Endothelial cell of umbilical vein (primary cell): Measurements from ENCODE around the gene SRGAP1. TPM values are rescaled to one million over a fixed set of nuclear protein-coding genes. Genes with fewer than 3 reads are reported as not detected.

ENCODE experiments used
- BruUV-seq: library from RNA; stranded (reverse); fragments of 400-500 nt; replicated peaks from 2 replicates; lab custom pipeline; 2021; lab: Mats Ljungman, UMichigan
- CTCF ChIA-PET: fragments of 300-600, 350-600 bp; sonication (Branson Sonifier 250); formaldehyde crosslinking; loops from one replicate; lab custom pipeline; 2021; ENCODE audit warnings: antibody characterized with exemption, inconsistent platforms; lab: Charles Lee
- POLR2A ChIA-PET: fragments of 300-600, 350-600 bp; sonication (Branson Sonifier 250); formaldehyde crosslinking; loops from one replicate; lab custom pipeline; 2021; ENCODE audit warnings: antibody characterized with exemption, inconsistent platforms; lab: Charles Lee
- DNase-seq: peaks from one replicate; pipeline ENCODE4 v3.0.0-alpha.2; 2011; ENCODE audit warnings: low read depth, low spot score
- FAIRE-seq: peaks from 2 replicates; lab custom pipeline; 2011; peaks lifted over from hg19 to GRCh38; lab: Jason Lieb, UNC
- H2AFZ ChIP-seq: 2 replicates; pipeline ENCODE4 v1.6.0; 2012; ENCODE audit warnings: low read depth, low read length, control low read depth, inconsistent platforms
- H3K27ac ChIP-seq: 2 replicates; pipeline ENCODE4 v1.5.1; 2011; ENCODE audit warnings: low read depth, mild to moderate bottlenecking, control low read depth, low read length, moderate library complexity; ENCODE audit not compliant: insufficient read depth
- H3K27me3 ChIP-seq, 2 experiments: 2 replicates each; pipeline versions ENCODE4 v1.6.0 to v1.6.1; 2011; ENCODE audit warnings: low read length in 2 of 2, mixed read lengths in 1 of 2; ENCODE audit not compliant: control insufficient read depth in 2 of 2, insufficient read depth in 2 of 2
- H3K36me3 ChIP-seq, 2 experiments: 2 replicates in 1 of 2; 3 replicates in 1 of 2; pipeline ENCODE4 v1.5.1; 2011; ENCODE audit warnings: low read length in 2 of 2, mild to moderate bottlenecking in 1 of 2, moderate library complexity in 1 of 2; ENCODE audit not compliant: control insufficient read depth in 2 of 2, insufficient read depth in 2 of 2; ENCODE audit errors: extremely low read depth in 1 of 2
- H3K4me1 ChIP-seq: 3 replicates; pipeline ENCODE4 v1.5.1; 2011; ENCODE audit warnings: mild to moderate bottlenecking, low read length; ENCODE audit not compliant: control insufficient read depth, insufficient read depth; ENCODE audit errors: extremely low read depth
- H3K4me2 ChIP-seq: 2 replicates; pipeline ENCODE4 v1.6.1; 2011; ENCODE audit warnings: low read length, control low read depth, mixed read lengths; ENCODE audit not compliant: insufficient read depth
- H3K4me3 ChIP-seq, 3 experiments: fragments of 200-600 bp in 1 of 3; sonication (generic), shearing (Covaris generic) in 1 of 3; replicated peaks in 1 of 3; 2 replicates each; pipeline ENCODE4 v1.5.1; 2011 to 2016; ENCODE audit warnings: control low read depth in 3 of 3, low read length in 3 of 3, mild to moderate bottlenecking in 2 of 3, inconsistent platforms in 1 of 3, low read depth in 1 of 3, moderate library complexity in 1 of 3; ENCODE audit not compliant: insufficient read depth in 1 of 3
- H3K79me2 ChIP-seq: 2 replicates; pipeline ENCODE4 v1.6.0; 2012; ENCODE audit warnings: low read length, inconsistent platforms; ENCODE audit not compliant: control insufficient read depth, insufficient read depth
- H3K9ac ChIP-seq: replicated peaks from 2 replicates; pipeline ENCODE3; 2011; ENCODE audit warnings: low read length, control low read depth; ENCODE audit not compliant: insufficient read depth; ENCODE audit errors: extremely low read depth
- H3K9me1 ChIP-seq: replicated peaks from 3 replicates; pipeline ENCODE4 v1.6.0; 2011; ENCODE audit warnings: mild to moderate bottlenecking, low read length; ENCODE audit not compliant: control insufficient read depth, insufficient read depth; ENCODE audit errors: extremely low read depth
- H3K9me3 ChIP-seq: replicated peaks from 2 replicates; pipeline ENCODE4 v1.5.1; 2012; ENCODE audit warnings: low read length, inconsistent platforms; ENCODE audit not compliant: control insufficient read depth, insufficient read depth
- H4K20me1 ChIP-seq: replicated peaks from 2 replicates; pipeline ENCODE3; 2011; ENCODE audit warnings: mild to moderate bottlenecking, low read length; ENCODE audit not compliant: control insufficient read depth, insufficient read depth; ENCODE audit errors: extremely low read depth
- CTCF ChIP-seq, 2 donors: IDR thresholded peaks; 1 replicate in 1 of 2; 2 replicates in 1 of 2; pipeline ENCODE4 v1.5.1; 2011; ENCODE audit warnings: low read length in 2 of 2, mild to moderate bottlenecking in 2 of 2, moderate library complexity in 2 of 2, control low read depth in 1 of 2, inconsistent platforms in 1 of 2, low read depth in 1 of 2; ENCODE audit not compliant: insufficient read depth in 1 of 2; ENCODE audit errors: extremely low read depth in 1 of 2
- EZH2 ChIP-seq: IDR thresholded peaks from 2 replicates; pipeline ENCODE4 v1.6.1; 2012; ENCODE audit warnings: borderline replicate concordance, low read depth, mild to moderate bottlenecking, moderate library complexity, low read length, inconsistent platforms; ENCODE audit not compliant: severe bottlenecking
- FOS ChIP-seq: IDR thresholded peaks from 2 replicates; pipeline ENCODE4 v1.6.1; 2011; ENCODE audit warnings: mild to moderate bottlenecking, low read length, moderate library complexity, borderline replicate concordance; ENCODE audit not compliant: insufficient read depth
- GATA2 ChIP-seq: IDR thresholded peaks from 2 replicates; pipeline ENCODE4 v1.7.0; 2011; ENCODE audit warnings: low read depth, mild to moderate bottlenecking, moderate library complexity, mixed read lengths, low read length; ENCODE audit not compliant: insufficient read length, insufficient read depth
- JUN ChIP-seq: IDR thresholded peaks from 2 replicates; pipeline ENCODE4 v1.6.1; 2011; ENCODE audit warnings: borderline replicate concordance, low read depth; ENCODE audit not compliant: insufficient read length, insufficient read depth
- MAX ChIP-seq: IDR thresholded peaks from 2 replicates; pipeline ENCODE4 v1.6.1; 2011; ENCODE audit not compliant: insufficient read depth, insufficient read length
- MYC ChIP-seq: IDR thresholded peaks from one replicate; pipeline ENCODE4 v1.6.1; 2011; ENCODE audit warnings: mild to moderate bottlenecking, low read depth, low read length
- POLR2A ChIP-seq: IDR thresholded peaks from 2 replicates; pipeline ENCODE4 v1.6.1; 2012; ENCODE audit warnings: low read depth, mild to moderate bottlenecking, control low read depth, low read length
- POLR2AphosphoS5 ChIP-seq: IDR thresholded peaks from 2 replicates; pipeline ENCODE4 v1.6.1; 2012; ENCODE audit warnings: low read depth, mild to moderate bottlenecking, control low read depth, low read length, moderate library complexity; ENCODE audit not compliant: insufficient read depth
- dilution Hi-C: fragments of 300-500 bp; cut with MboI; formaldehyde crosslinking; loops from one replicate; pipeline ENCODE4 v1.15.0; 2019; ENCODE audit warnings: low sequenced_read_pairs; ENCODE audit not compliant: extremely low pct_ligation_motif_present
- intact Hi-C: fragments of 100-400 bp; cut with micrococcal nuclease; formaldehyde crosslinking; loops from one replicate; pipeline ENCODE4 v1.10.0; 2022
- polyA plus RNA-seq, 4 experiments: library from polyadenylated mRNA; depleted of rRNA in 3 of 4; stranded (reverse) in 3 of 4; unstranded in 1 of 4; fragments of >200 nt; gene quantifications; 2 replicates each; pipeline versions ENCODE4 v1.2.1 to v1.2.3, GENCODE V29; 2011 to 2012; ENCODE audit warnings: missing spikeins in 1 of 4
- total RNA-seq: library from RNA; stranded (reverse); gene quantifications from 2 replicates; pipeline ENCODE4 v1.2.3, GENCODE V29; 2021

SRGAP1 gene
- total and polyA plus RNA-seq, 2 donors (not counting 3 experiments of a cell fraction or from before 2014, with no cell fraction given), result 4.9 to 16.3 TPM

- DNase-seq, result no peak
- POLR2A ChIA-PET, result no interaction called here
- dilution Hi-C loops, result no loop called here
These were observed 266.4 kb downstream of the SRGAP1 start for GRCh38 chr12:64110864-64111263.

More at GRCh38 chr12:64110864-64111263, 266.4 kb downstream of the SRGAP1 start:
- Histone ChIP-seq H3K27me3 (no peaks in the 10 kb centered on the region), H4K20me1 (no peaks in the 10 kb centered on the region), H3K4me2 (no peak overlapping the region), H3K27ac (no peak overlapping the region), H3K9me1 (no peaks in the 10 kb centered on the region), H3K36me3 (no peaks in the 10 kb centered on the region), H3K9me3 (no peaks in the 10 kb centered on the region), H3K4me3 (no peak overlapping the region), H2AFZ (no peak overlapping the region), H3K4me1 (no peaks in the 10 kb centered on the region), H3K79me2 (no peaks in the 10 kb centered on the region), H3K9ac (no peak overlapping the region)
- intact Hi-C loops, result no loop called here
- no TSS peak for BruUV-seq
- FAIRE-seq, result no peak
- CTCF ChIA-PET, result interaction anchor here (1.6 to 2.1 kb wide), 2 partner anchors 267 to 272 kb away, joined by 4 to 8 read pairs; no protein-coding TSS in a partner anchor
- TF ChIP-seq FOS, result no peak
- no peak for TF ChIP-seq EZH2
- no peak for TF ChIP-seq CTCF (IDR thresholded peaks at IDR 0.05; ENCODE audit: extremely low read depth in 1 of 2, insufficient read depth in 1 of 2, low read depth in 1 of 2, low read length in 2 of 2)
- no peak for TF ChIP-seq MYC
- TF ChIP-seq MAX, result no peak
- no peak for TF ChIP-seq JUN
- no peak for TF ChIP-seq GATA2
- TF ChIP-seq POLR2AphosphoS5, result no peak
- no peak for TF ChIP-seq POLR2A
